AG10803 (cell line): ENCODE measurements around the gene FAM118A.

Experiments used
- DNase-seq: peaks from one replicate; pipeline ENCODE4 v3.0.0; 2010; ENCODE audit warnings: low read depth
- H3K4me3 ChIP-seq: 2 replicates; pipeline ENCODE4 v1.5.1; 2011; ENCODE audit warnings: mild to moderate bottlenecking, low read length, control low read depth
- TF ChIP-seq, protein P1 (sequence below): conservative IDR thresholded peaks from 2 replicates; pipeline ENCODE4 v1.5.1; 2011; ENCODE audit warnings: mild to moderate bottlenecking, low read length, control low read depth, inconsistent platforms

FAM118A gene

DNA sequence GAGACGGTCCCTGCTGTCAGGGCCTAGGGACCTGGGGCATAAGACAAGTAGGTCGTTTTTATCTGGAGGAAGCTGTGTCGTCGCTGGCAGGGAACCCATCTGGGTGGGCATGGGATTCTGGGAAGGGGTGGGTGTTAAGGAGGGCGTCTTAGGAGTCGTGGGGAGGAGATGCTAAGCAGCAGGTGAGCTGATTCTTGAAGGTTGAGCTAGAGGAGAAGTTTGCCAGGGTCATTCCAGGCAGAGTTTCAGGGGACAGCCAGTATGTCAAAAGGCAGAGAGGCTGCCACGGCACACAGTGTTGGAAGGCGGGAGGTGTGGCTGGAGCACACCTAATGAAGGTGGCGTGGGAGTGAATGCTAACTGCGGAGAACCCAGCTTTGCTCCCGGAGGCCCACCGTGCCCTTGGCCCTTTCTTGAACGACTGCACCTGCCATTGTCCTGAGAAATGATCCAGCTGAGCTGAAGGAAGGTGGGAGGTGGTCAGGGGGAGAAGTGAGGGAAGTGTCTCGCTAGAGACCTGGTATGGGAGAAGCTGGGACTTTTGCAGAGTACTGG, 1.3 kb downstream of the FAM118A start:
- TF ChIP-seq, protein P1, sequence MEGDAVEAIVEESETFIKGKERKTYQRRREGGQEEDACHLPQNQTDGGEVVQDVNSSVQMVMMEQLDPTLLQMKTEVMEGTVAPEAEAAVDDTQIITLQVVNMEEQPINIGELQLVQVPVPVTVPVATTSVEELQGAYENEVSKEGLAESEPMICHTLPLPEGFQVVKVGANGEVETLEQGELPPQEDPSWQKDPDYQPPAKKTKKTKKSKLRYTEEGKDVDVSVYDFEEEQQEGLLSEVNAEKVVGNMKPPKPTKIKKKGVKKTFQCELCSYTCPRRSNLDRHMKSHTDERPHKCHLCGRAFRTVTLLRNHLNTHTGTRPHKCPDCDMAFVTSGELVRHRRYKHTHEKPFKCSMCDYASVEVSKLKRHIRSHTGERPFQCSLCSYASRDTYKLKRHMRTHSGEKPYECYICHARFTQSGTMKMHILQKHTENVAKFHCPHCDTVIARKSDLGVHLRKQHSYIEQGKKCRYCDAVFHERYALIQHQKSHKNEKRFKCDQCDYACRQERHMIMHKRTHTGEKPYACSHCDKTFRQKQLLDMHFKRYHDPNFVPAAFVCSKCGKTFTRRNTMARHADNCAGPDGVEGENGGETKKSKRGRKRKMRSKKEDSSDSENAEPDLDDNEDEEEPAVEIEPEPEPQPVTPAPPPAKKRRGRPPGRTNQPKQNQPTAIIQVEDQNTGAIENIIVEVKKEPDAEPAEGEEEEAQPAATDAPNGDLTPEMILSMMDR, result no peak
- peak overlapping the region; percentile 75 for H3K4me3 ChIP-seq
- no peak for DNase-seq

DNA sequence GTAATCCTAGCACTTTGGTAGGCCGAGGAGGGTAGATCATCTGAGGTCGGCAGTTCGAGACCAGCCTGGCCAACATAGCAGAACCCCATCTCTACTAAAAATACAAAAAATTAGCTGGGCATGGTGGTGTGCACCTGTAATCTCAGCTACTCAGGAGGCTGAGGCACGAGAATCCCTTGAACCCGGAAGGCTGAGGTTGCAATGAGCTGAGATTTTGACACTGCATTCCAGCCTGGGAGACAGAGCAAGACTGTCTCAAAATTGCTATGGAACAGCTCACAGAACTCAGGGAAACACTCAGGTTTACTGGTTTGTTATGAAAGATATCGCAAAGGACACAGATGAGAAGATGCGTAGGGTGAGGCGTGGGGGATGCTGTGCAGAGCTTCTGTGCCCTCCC, 2.7 kb downstream of the FAM118A start:
- no peak overlapping the region for H3K4me3 ChIP-seq
- TF ChIP-seq, protein P1, result no peak
- no peak for DNase-seq

- no peak for DNase-seq
- TF ChIP-seq, protein P1, result no peak
- no peak overlapping the region for H3K4me3 ChIP-seq
Observed at GRCh38 chr22:45312856-45313255, 3.1 kb downstream of the FAM118A start.

- TF ChIP-seq, protein P1, result no peak
- no peak overlapping the region for H3K4me3 ChIP-seq
- DNase-seq, result no peak
Observed at GRCh38 chr22:45314054-45314721, 4.5 kb downstream of the FAM118A start.

- TF ChIP-seq, protein P1, result no peak
- H3K4me3 ChIP-seq, result no peak overlapping the region
- DNase-seq, result no peak
Observed at GRCh38 chr22:45314786-45315185, 5.1 kb downstream of the FAM118A start.

DNA sequence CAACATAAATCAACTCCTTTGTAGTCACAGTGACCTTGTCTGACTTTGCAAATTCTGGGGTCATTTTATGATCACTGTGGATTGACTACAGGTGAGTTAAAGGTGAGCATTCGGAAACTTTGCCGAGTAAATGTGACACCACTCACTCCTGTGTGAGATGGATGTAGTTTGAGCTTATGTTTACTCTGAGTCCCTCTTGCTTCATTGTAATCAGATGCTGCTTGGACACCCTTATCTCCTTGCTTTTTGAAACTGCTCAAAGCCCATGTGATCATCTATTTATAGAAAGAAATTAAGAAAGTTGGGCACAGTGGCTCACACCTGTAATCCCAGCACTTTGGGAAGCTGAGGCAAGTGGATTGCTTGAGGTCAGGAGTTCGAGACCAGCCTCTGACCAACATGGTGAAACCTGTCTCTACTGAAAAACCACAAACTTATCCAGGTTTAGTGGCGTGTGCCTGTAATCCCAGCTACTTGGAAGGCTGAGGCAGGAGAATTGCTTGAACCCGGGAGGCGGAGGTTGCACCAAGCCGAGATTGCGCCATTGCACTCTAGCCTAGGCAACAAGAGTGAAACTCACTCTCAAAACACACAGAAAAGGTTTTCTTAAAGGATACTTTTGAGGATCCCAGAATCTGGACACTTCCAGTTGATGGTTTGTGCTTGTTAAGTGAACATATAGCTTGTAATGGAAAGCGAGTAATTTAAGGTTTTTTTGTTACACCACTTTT, 7.2 kb downstream of the FAM118A start:
- H3K4me3 ChIP-seq, result no peak overlapping the region
- TF ChIP-seq, protein P1, result no peak
- no peak for DNase-seq
